ENCODE measurements around the gene JOSD1. TPM values are rescaled to one million over a fixed set of nuclear protein-coding genes. Genes with fewer than 3 reads are reported as not detected.

Gene JOSD1
- total RNA-seq, 1 experiment from 2014 or later, result 55.3 TPM

DNA sequence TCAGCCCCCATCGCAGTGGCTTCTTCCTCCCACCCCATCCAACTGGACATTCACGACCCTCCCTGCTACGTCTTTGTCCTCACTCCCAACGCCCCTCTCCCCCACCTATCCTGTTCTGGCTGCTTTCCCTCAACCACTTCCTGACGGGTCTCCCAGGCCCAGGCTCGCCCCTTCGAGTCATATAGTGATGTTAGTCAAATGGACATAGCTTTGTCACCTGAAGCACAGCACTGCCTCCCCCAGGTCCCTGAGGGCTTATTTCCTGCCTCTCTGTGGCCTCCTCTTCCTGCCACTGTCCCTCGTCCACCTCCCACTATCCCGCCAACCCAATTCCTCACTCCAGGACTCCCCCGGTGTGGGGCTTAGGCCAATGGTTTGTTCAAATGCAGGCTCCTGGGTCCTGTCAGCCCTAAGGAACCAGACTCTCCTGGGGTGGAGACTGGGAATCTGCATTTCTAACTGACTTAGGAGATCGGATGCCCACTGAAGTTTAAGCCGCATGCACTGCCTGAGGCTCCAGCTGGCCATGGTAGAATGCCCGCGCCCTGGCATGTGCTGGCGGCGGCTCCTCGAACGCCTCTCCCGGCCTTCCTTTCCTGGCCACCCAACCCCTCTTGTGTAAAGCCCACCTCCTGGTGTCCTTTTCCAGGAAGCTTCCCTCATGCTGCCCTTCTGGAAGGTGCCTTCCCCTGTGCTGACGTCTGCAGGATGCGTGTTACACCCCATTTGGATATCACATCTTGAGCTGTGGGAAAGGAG, 36.7 kb upstream of the JOSD1 start:
- DNase-seq, result no peak
- BruUV-seq (replicated peaks), result no TSS peak
- H3K4me3 Mint-ChIP-seq (ENCODE audit: unreplicated experiment), result no peak overlapping the region
- no peak overlapping the region for H3K27ac Mint-ChIP-seq (ENCODE audit: unreplicated experiment)
- H3K4me3 ChIP-seq (ENCODE audit: low read depth, low read length), result no peak overlapping the region
- no peaks in the 10 kb centered on the region for H3K9me3 ChIP-seq
- ChIA-PET POLR2A (no interaction called here), CTCF (no interaction called here)
- no peaks in the 10 kb centered on the region for H3K27me3 ChIP-seq (replicated peaks; ENCODE audit: control insufficient read depth, insufficient read depth, low read length)
- H3K36me3 Mint-ChIP-seq (ENCODE audit: insufficient read depth, unreplicated experiment), result peaks cover 84% of the 10 kb centered on the region
- no peaks in the 10 kb centered on the region for H3K9me3 Mint-ChIP-seq (ENCODE audit: unreplicated experiment)
- no peaks in the 10 kb centered on the region for H3K4me1 ChIP-seq
- peaks cover 3% of the 10 kb centered on the region for H3K36me3 ChIP-seq (ENCODE audit: control insufficient read depth, insufficient read depth, low read length)
- H3K27me3 Mint-ChIP-seq (ENCODE audit: insufficient read depth, unreplicated experiment), result no peaks in the 10 kb centered on the region
- no peaks in the 10 kb centered on the region for H3K4me1 Mint-ChIP-seq (ENCODE audit: low read depth, unreplicated experiment)
- intact Hi-C loops (cut with micrococcal nuclease; ENCODE audit: unreplicated experiment), result no loop called here
- TF ChIP-seq, protein P1, sequence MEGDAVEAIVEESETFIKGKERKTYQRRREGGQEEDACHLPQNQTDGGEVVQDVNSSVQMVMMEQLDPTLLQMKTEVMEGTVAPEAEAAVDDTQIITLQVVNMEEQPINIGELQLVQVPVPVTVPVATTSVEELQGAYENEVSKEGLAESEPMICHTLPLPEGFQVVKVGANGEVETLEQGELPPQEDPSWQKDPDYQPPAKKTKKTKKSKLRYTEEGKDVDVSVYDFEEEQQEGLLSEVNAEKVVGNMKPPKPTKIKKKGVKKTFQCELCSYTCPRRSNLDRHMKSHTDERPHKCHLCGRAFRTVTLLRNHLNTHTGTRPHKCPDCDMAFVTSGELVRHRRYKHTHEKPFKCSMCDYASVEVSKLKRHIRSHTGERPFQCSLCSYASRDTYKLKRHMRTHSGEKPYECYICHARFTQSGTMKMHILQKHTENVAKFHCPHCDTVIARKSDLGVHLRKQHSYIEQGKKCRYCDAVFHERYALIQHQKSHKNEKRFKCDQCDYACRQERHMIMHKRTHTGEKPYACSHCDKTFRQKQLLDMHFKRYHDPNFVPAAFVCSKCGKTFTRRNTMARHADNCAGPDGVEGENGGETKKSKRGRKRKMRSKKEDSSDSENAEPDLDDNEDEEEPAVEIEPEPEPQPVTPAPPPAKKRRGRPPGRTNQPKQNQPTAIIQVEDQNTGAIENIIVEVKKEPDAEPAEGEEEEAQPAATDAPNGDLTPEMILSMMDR (IDR thresholded peaks at IDR 0.05; ENCODE audit: insufficient read depth in 1 of 2, low read depth in 1 of 2, low read length in 1 of 2, severe bottlenecking in 1 of 2, unreplicated experiment in 1 of 2), result no peak

DNA sequence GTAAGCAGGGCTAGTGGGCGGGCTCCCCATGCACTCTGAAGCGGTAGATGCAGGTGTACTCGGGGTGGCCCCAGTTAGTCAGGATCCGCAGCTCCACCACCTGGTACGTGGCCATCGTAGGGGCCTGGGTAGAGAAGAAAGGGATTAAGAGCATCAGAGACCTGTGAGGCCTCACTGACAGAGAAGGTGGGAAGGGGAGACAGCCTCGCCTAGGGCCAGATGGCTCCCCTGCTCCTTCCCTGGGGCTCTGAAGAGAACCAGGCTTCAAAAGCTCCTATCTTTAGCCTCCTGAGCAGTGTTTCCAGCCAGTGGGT, 35.5 kb upstream of the JOSD1 start:
- Histone ChIP-seq H3K4me1 (no peaks in the 10 kb centered on the region), H3K9me3 (no peaks in the 10 kb centered on the region), H3K27me3 (replicated peaks; ENCODE audit: control insufficient read depth, insufficient read depth, low read length) (no peaks in the 10 kb centered on the region), H3K4me3 (ENCODE audit: low read depth, low read length) (no peak overlapping the region), H3K36me3 (ENCODE audit: control insufficient read depth, insufficient read depth, low read length) (peaks cover 3% of the 10 kb centered on the region)
- intact Hi-C loops (cut with micrococcal nuclease; ENCODE audit: unreplicated experiment), result no loop called here
- Mint-ChIP-seq H3K4me3 (ENCODE audit: unreplicated experiment) (no peak overlapping the region), H3K27me3 (ENCODE audit: insufficient read depth, unreplicated experiment) (no peaks in the 10 kb centered on the region), H3K27ac (ENCODE audit: unreplicated experiment) (peak overlapping the region; percentile 53), H3K36me3 (ENCODE audit: insufficient read depth, unreplicated experiment) (peaks cover 80% of the 10 kb centered on the region), H3K4me1 (ENCODE audit: low read depth, unreplicated experiment) (no peaks in the 10 kb centered on the region), H3K9me3 (ENCODE audit: unreplicated experiment) (no peaks in the 10 kb centered on the region)
- POLR2A ChIA-PET, result no interaction called here
- BruUV-seq (replicated peaks), result no TSS peak
- no peak for DNase-seq
- TF ChIP-seq, protein P1 (IDR thresholded peaks at IDR 0.05; ENCODE audit: insufficient read depth in 1 of 2, low read depth in 1 of 2, low read length in 1 of 2, severe bottlenecking in 1 of 2, unreplicated experiment in 1 of 2), result no peak
- CTCF ChIA-PET, result no interaction called here

DNA sequence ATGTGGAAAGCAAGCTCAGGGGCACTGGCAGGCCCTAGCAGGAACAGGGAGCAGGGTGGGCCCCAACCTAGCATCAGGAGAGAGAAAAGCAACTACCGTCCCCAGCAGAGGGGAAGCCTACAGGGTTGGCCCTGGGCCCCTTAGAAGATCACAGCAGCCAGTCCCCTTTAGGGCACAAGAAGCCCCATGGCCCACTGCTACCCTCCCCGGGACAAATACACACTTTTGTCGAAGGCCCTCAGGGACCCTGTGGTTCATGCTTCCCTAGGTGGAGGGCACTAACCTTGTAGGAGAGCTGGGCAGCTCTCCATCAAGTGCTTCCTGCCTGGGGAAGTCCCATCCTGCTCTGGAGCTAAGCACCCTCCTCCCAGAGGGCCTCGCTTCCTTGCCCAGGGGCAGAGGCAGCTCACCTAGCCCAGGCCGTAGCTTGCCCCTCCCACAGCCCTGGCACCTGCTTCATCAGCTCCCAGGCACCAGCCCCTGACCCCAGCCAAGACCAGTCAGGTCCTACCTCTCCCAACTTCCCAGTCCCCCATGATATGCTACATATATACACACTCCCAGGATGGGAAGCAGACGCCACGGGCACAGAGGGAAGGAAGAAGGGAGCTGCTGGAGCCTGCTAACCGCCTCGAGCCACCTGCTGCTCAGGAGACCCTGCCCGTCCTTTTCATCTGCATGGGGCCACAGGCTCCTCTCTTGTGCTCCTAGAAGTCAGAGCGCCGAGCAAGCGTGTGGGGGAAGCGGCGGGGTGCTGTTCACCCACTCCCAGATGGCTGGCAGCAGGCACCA, 34.9 kb upstream of the JOSD1 start:
- Histone ChIP-seq H3K4me1 (no peaks in the 10 kb centered on the region), H3K9me3 (no peaks in the 10 kb centered on the region), H3K36me3 (ENCODE audit: control insufficient read depth, insufficient read depth, low read length) (peaks cover 3% of the 10 kb centered on the region), H3K4me3 (ENCODE audit: low read depth, low read length) (no peak overlapping the region), H3K27me3 (replicated peaks; ENCODE audit: control insufficient read depth, insufficient read depth, low read length) (no peaks in the 10 kb centered on the region)
- no peaks in the 10 kb centered on the region for H3K27me3 Mint-ChIP-seq (ENCODE audit: insufficient read depth, unreplicated experiment)
- POLR2A ChIA-PET, result no interaction called here
- BruUV-seq (replicated peaks), result no TSS peak
- H3K4me1 Mint-ChIP-seq (ENCODE audit: low read depth, unreplicated experiment), result no peaks in the 10 kb centered on the region
- intact Hi-C loops (cut with micrococcal nuclease; ENCODE audit: unreplicated experiment), result no loop called here
- H3K27ac Mint-ChIP-seq (ENCODE audit: unreplicated experiment), result peak overlapping the region; percentile 53
- H3K36me3 Mint-ChIP-seq (ENCODE audit: insufficient read depth, unreplicated experiment), result peaks cover 79% of the 10 kb centered on the region
- no peak overlapping the region for H3K4me3 Mint-ChIP-seq (ENCODE audit: unreplicated experiment)
- TF ChIP-seq, protein P1 (IDR thresholded peaks at IDR 0.05; ENCODE audit: insufficient read depth in 1 of 2, low read depth in 1 of 2, low read length in 1 of 2, severe bottlenecking in 1 of 2, unreplicated experiment in 1 of 2), result no peak
- H3K9me3 Mint-ChIP-seq (ENCODE audit: unreplicated experiment), result no peaks in the 10 kb centered on the region
- CTCF ChIA-PET, result interaction anchor here (1.5 to 2.1 kb wide), 2 partner anchors 7 to 12 kb away, joined by 4 to 5 read pairs; no protein-coding TSS in a partner anchor
- no peak for DNase-seq
